ENCODE measurements around the gene SSUH2.
"Not testable (repeated sequence)": the region's sequence is repeated elsewhere in the genome, so short reads cannot be mapped to it uniquely, and the experiment has no call there.

The SSUH2 gene

DNA sequence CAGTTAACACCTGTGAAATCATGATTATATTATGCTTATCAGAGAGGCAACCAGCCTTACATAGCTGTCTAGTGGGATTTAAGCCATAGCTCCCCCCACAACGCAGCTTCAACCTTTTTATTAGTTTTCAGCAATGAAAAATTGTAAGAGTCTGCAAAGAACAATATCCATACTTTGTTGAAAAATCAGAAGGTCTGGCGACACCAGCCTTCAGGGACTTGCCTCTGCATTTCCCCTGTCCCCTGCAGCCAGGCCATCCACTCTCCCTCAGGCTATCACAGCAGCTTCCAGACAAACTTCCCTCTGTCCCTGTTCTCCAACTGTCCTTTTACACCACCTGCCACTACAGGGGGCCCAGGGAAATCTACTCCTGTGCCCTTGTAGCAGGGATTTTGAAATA lies 59.9 kb downstream of the SSUH2 start:
- no peak overlapping the region for H3K4me3 ChIP-seq (ENCODE audit: low read depth, low read length)
- TF ChIP-seq, protein P1, sequence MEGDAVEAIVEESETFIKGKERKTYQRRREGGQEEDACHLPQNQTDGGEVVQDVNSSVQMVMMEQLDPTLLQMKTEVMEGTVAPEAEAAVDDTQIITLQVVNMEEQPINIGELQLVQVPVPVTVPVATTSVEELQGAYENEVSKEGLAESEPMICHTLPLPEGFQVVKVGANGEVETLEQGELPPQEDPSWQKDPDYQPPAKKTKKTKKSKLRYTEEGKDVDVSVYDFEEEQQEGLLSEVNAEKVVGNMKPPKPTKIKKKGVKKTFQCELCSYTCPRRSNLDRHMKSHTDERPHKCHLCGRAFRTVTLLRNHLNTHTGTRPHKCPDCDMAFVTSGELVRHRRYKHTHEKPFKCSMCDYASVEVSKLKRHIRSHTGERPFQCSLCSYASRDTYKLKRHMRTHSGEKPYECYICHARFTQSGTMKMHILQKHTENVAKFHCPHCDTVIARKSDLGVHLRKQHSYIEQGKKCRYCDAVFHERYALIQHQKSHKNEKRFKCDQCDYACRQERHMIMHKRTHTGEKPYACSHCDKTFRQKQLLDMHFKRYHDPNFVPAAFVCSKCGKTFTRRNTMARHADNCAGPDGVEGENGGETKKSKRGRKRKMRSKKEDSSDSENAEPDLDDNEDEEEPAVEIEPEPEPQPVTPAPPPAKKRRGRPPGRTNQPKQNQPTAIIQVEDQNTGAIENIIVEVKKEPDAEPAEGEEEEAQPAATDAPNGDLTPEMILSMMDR (IDR thresholded peaks at IDR 0.05; ENCODE audit: control insufficient read depth, extremely low read depth, insufficient read depth) = no peak
- no peak for DNase-seq (ENCODE audit: low read depth)

DNA sequence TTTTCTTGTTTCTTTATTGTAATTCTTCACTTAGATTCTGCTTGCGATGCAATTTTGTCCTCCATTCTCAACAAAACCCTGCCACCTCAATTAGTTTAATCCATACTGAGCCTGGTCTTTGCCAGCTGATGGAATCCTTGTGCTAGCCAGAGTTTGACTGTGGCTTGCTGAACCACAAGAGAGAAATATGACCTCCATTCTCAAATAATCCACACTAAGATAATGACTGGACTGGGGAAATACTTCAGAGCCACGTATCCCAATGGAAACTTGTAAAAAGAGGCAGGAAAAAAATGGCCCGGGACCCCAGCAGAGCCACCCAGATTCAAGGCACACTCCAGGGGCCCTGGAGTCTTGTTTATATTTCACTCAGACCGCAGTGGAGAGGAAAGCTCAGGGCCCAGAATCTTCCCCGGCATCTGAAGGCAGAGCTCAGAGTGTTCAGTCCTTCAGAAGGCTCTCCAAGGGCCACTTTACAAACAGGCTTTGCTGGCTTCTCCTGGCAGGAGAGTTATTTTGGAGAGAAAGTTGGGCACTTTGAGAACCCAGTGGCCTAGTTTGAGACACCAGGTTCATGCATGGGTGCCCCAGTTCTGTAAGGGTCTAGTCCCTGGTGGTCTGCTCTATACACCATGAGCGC lies 62.7 kb downstream of the SSUH2 start:
- no peak for DNase-seq (ENCODE audit: low read depth)
- no peak overlapping the region for H3K4me3 ChIP-seq (ENCODE audit: low read depth, low read length)
- TF ChIP-seq, protein P1 (IDR thresholded peaks at IDR 0.05; ENCODE audit: control insufficient read depth, extremely low read depth, insufficient read depth) = no peak

DNA sequence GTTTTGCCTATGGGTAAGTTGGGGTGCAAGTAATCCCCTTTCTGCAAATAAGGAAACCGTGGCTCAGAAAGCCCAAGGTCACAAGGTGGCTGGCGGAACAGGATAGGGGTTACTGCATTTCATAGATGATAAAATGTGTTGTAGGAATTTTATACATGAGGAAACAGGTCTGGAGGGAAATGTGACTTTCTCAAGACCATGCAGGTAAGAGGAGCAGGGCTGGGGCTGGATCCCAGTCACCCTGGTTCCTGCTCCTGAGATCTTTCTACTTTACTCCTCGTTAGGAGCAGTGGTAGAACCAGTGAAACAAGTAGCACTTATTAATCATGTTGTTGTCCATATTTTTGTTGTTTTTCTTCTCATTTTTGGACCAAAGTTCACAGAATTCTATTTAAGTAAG lies 63.2 kb downstream of the SSUH2 start:
- DNase-seq (ENCODE audit: low read depth) = no peak
- no peak overlapping the region for H3K4me3 ChIP-seq (ENCODE audit: low read depth, low read length)
- TF ChIP-seq, protein P1 (IDR thresholded peaks at IDR 0.05; ENCODE audit: control insufficient read depth, extremely low read depth, insufficient read depth) = no peak

DNA sequence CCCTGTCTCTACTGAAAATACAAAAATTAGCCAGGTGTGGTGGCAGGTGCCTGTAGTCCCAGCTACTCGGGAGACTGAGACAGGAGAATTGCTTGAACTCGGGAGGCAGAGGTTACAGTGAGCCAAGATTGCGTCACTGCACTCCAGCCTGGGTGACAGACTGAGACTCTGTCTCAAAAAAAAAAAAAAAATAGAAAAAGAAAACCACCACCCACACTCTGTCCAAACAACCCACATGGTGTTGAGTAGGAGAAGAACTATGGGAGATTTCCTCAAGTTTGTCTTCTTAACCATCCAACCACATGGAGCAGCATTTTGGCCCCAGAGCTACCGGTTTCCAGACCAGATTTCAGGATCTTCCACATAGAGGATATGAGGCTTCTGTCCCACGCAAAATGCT lies 64.2 kb downstream of the SSUH2 start:
- H3K4me3 ChIP-seq (ENCODE audit: low read depth, low read length); DNase-seq (ENCODE audit: low read depth): not testable (repeated sequence)

DNA sequence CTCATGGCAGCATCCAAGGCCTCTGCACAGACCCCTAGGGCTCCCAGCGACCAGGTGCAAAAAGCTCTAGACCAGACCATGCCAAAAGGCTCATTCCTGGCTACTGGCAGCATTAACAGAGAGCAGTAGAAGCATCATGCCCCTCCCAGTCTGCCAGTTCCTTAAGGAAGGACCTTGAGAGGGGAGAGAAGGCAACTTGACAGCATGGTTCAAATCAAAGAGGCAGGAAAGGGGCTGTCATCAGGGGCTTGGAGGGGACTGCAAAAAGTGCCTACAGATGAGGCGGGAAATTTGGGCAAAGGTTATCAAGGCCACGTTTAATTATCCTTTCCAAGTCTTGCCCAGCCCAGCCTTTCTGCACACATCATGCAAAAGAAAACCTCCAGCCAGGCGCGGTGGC lies 64.7 kb downstream of the SSUH2 start:
- no peak overlapping the region for H3K4me3 ChIP-seq (ENCODE audit: low read depth, low read length)
- no peak for DNase-seq (ENCODE audit: low read depth)
- TF ChIP-seq, protein P1 (IDR thresholded peaks at IDR 0.05; ENCODE audit: control insufficient read depth, extremely low read depth, insufficient read depth) = no peak

DNA sequence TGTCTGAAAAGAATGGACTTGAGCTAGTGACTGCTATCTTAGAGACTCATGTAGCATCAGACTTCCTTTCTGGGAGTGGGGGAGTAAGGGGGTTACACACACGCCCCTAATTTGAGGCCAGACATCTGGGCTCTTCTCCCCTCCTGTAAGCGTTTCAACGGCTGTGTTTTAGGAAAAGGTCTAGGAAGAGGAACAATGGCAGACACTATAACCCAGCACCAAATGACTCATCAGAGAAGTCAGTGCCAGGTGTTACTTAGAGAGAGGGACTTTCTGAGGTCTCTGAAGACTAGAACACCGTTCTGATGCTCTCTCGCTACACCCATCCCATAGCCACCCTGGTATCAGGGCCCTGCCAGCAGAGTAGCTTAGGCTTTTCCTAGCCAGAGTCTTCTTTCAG lies 65.5 kb downstream of the SSUH2 start:
- TF ChIP-seq, protein P1 (IDR thresholded peaks at IDR 0.05; ENCODE audit: control insufficient read depth, extremely low read depth, insufficient read depth) = no peak
- DNase-seq (ENCODE audit: low read depth) = no peak
- H3K4me3 ChIP-seq (ENCODE audit: low read depth, low read length) = no peak overlapping the region

DNA sequence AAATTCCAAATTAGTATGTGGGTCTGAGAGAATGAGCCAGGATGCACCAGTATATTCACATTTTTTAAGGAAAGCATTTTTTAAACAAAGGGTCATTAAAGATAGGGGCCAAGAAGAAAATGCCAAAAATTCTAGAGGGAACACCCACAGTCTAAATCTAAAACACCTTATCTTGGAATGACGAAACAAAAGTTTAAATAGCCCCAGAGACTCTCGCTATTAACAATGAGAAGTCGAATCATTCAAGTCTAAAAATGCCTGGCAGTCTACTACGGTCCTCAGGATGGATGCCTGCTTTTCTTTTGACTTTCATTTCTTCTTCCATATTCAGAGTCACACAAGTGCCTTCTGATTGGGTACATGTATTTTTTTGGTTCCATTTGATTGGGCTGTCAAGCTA lies 66.3 kb downstream of the SSUH2 start:
- DNase-seq (ENCODE audit: low read depth) = no peak
- H3K4me3 ChIP-seq (ENCODE audit: low read depth, low read length) = no peak overlapping the region
- TF ChIP-seq, protein P1 (IDR thresholded peaks at IDR 0.05; ENCODE audit: control insufficient read depth, extremely low read depth, insufficient read depth) = no peak
